ENCODE measurements around the gene TLE5.

Gene TLE5, protein sequence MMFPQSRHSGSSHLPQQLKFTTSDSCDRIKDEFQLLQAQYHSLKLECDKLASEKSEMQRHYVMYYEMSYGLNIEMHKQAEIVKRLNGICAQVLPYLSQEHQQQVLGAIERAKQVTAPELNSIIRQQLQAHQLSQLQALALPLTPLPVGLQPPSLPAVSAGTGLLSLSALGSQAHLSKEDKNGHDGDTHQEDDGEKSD

DNA sequence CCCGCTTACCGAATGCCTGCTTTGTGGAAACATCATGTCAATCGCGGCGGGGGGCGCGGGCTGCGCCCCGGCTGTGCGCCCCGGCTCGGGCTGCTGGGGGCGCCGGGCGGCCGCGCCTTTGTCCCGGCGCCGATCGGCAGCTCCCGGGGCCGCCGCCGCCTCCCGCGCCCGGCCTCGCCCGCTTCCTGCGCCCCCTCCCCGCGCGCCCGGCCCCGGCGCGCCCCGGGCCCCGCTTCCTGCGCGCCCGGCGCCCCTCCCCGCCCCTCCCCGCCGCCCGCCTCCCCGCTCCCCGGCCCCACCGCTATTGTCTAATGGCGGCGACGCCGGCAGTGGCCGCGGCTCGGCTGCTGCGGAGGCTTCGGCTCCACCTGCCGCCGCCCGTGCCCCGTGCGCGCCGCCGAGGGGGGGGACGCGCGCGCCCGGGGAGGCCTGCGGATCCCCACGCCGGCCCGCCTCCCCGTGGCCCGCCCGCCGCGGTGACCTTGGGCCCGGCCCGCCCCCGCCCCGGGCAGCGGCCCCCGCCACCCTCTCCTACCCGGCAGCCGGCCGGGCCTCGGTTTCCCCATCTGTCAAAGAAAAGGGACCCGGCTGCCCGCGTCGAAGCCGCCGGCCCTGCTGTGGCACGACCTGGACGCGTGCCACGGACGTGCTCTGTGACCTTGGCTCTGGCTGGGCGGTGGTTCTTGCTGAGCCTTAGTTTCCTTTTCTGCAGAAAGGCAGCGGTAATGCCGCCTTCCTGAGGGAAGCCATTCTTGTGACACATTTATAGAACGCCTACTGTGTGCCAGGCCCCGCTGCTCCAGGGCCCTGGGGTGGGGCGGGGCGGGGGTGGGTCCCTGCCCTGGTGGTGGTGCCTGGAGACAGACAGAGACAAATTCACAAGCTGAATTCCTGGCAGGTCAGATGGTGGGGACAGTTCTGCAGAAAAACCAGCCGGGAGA, at the start of gene TLE5:
Gene TLE5 (minus strand): TSS at position 331 of the 941 bp plus-strand sequence. CDS start 295 bp downstream, at position 36.
- no peak for DNase-seq (ENCODE audit: low spot score)

DNA sequence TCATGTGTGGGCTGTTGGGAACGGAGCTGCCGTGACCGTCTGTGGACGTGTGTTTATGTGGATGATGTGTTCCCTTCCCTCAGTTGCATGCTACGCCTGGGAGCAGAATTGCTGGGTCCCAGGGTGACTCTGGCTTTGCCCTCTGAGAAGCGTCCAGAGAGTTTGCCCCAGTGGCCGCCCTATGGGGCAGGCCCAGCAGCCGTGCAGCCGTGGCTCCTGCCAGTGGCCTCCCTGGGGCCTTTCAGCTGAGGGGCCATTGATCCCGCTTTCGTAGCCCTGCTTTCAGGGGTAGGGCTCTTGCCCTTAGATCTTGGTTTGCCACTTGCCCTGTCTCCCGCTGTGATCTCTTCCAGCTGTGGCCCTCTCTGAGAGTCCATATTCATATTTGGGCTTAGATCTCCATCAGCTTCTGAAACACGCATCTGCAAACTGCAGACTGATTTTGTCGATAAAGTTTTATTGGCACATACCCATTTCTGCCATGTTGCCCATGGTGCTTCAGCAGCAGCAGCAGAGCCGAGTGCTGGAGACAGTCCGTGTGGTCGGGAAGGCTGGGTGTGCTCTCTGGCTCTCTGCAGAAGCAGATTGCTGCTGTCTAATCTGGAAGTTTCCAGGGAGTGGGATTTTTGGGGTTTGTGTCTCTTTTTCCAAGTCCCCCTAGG, 49.4 kb upstream of the TLE5 start:
- no peak for DNase-seq (ENCODE audit: low spot score)

DNA sequence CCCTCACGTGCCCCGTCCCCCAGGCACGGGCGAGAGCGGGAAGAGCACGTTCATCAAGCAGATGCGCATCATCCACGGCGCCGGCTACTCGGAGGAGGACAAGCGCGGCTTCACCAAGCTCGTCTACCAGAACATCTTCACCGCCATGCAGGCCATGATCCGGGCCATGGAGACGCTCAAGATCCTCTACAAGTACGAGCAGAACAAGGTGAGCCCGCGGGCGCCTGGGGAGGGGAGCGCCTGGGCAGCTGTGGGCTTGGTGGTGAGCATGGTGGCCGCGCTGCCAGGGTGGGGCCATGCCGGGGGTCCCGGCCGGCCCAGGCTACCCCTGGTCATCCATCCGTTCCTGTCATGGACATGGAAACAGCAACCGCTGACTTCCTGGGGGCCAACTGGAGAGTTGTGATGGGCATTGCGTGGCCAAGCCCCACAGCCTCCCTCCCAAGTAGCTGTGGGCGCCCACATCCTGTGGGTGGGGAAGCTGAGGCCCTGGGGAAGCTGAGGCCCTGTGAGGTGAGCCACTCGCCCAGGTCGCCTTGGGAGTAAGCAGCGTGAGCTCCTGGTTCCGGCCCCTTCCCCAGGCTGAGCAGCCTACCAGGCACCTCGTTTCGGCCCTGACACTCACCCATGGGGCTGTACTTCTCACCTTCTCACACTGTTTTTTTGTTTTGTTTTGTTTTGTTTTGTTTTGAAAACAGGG, 48.0 kb upstream of the TLE5 start:
- DNase-seq (ENCODE audit: low spot score) = no peak

DNA sequence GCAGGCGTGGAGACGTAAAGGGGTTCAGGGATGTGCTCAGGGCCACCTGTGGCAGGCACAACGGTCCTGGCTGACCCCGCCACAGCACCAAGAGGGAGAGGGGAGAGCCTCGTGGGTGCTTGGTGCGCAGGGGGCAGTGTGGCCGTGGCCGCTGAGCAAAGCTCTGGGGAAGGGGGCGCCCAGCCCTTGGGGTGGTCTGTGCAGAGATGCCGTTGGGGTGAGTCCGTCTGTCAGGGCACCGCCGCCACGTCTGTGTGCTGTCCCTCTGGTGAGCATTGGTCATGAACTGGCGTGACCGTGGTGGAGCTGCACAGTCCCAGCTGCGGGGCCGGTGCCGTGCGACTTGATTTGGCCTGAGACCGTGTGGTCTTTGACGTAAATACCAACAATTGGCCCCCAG, 47.2 kb upstream of the TLE5 start:
- DNase-seq (ENCODE audit: low spot score) = no peak

DNA sequence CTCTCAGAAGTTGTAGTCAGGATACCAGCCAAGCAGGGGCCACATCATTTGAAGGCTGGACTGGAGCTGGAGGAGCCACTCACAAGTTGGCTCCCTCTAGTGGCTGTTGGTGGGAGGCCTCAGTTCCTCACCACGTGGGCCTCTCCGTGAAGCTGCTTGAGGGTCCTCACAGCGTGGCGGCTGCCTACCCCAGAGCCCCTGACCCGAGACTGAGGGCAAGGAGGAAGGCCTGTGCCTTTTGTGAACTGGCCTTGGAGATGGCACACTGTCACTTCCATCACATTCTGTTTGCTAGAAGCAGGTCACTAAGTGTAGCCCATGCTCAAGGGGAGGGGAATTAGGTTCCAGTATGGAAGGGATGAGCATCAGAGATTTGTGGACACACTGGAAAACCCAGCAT, 46.5 kb upstream of the TLE5 start:
- DNase-seq (ENCODE audit: low spot score) = no peak

DNA sequence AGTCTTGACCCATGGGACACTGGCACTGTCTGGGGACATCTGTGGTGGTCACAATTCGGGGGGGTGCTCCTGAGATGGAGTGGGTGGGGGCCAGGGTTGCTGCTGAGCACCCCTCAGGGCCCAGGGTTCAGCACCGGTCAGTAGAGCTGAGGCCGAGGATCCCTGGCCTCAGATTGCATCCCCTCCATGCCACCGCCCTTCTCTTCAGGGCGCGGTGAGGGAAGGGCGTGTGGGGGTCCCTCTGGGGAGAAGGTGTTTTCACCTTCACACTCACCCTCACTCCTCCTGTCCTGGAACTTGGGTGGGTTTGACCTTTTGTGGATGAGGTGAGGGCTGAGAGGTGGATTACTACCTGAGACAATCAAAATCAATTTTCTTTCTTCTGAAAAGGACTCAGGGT, 45.4 kb upstream of the TLE5 start:
- no peak for DNase-seq (ENCODE audit: low spot score)

DNA sequence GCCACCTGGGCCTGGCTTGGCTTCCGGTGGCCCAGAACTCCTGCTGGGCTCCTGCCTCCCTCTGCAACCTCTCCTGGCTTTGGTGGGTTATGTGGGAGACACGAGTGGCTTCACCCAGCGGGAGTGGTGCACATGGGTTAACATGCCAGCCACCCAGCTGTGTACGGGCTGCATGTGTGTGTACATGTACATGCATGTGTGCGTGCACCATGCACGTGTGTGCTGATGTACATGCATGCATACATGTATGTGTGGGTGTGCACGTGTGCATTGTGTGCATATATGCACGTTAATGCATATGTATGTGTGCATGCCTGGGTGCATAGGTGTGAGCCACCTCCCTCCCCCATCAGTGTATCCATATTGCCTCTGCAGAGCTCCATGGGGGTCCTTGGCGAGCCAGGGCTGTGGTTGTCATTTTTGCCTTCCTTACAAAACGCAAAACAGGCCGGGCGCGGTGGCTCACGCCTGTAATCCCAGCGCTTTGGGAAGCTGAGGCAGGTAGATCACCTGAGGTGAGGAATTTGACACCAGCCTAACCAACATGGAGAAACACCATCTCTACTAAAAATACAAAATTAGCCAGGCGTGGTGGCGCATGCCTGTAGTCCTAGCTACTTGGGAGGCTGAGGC, 44.3 kb upstream of the TLE5 start:
- DNase-seq (ENCODE audit: low spot score) = no peak

DNA sequence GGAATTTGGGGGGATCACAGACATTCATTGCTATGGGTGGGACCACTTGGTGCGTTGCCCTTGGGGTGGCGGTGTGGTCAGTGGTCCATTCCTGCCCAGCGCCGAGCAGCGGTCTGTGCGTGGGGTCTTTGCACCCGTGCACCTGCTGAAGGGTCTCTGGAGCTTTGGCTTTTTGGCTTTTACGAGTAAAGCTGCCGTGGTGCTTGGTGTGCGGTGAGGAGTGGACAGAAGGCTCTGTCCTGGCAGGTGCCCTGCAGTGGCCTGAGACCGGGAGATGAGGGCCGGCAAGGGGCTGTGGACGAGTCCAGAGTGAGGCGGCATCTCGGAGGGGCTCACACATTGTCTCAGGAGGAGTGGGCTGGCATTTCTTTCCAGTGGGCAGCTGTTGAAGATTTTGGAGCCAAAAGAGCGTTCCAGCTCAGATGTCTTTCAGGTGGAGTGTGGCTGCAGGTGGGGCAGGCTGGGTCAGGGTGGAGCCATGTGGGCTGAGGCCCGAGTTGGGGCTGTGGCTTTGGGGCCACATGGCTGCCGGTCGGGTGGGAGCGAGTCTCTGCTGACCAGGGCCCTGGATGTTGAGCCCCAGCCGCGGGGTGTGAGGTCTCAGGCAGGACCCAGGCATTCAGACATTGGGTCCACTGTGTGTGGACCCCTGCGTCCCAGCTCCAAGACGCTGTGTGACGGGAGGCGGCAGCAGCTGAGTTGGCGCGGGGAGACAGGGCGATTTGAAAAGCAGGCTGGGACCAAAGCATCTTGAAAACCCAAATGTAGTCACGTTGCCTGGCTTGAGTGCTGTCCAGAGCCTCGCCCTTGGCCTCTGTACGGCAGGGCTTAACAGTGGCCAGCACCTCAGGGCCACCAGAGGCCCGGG, 43.6 kb upstream of the TLE5 start:
- DNase-seq (ENCODE audit: low spot score) = no peak

DNA sequence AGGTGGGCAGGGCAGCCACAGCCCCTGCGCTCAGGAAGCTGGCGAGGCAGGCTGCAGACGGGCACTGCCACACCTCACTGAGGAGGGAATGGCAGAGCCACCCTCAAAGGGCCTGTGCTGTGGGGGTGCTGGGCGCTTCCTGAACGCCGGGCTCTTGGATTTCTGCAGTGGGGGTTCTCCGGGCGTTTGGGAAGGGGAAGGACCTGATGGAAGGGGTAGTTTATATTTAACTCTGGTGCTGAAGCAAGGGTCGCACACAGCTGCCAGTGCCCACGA, 42.4 kb upstream of the TLE5 start:
- DNase-seq (ENCODE audit: low spot score) = no peak

DNA sequence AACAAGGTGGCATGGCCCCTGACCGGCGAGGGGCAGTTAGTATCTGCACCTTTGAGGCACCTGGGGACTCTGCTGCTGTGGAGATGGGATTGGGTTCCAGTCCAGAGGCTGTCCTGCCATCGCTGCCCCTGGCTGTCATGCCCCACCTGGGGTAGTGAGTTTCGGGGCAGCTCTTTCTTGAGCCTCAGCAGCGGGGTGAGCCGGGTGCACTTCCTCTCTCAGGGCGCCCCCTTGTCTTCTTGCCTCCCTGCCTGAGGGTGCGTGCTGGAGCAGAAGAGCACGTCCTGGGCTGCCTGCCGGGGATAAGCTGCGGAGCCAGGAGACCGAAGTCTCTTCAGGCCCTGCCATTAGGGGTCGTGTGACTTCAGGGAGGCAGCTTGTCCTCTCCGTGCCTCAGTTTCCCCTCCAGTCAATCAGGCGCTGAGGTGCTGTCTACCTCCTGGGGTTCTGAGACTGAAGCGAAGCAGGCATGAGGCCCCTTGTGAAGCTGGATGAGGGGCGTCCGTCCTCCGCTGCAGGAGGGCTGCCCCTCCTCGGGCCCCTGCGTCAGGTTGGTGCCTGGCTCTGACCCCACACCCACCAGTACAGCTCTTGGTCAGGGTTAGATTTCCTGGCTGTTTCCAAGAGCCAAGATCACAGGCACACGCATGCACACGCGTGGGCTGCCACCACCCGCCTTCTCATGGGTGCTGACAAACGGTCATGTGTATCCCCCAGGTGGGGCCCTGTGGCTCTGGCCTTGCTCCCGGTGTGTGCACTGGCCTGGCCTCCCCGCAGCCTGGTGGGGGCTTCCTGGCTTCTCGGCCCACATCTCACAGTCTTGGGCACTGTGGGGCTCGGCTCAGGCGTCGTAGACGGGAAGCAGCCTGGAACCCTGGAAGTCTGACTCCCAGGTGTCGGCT, 40.2 kb upstream of the TLE5 start:
- DNase-seq (ENCODE audit: low spot score) = no peak

DNA sequence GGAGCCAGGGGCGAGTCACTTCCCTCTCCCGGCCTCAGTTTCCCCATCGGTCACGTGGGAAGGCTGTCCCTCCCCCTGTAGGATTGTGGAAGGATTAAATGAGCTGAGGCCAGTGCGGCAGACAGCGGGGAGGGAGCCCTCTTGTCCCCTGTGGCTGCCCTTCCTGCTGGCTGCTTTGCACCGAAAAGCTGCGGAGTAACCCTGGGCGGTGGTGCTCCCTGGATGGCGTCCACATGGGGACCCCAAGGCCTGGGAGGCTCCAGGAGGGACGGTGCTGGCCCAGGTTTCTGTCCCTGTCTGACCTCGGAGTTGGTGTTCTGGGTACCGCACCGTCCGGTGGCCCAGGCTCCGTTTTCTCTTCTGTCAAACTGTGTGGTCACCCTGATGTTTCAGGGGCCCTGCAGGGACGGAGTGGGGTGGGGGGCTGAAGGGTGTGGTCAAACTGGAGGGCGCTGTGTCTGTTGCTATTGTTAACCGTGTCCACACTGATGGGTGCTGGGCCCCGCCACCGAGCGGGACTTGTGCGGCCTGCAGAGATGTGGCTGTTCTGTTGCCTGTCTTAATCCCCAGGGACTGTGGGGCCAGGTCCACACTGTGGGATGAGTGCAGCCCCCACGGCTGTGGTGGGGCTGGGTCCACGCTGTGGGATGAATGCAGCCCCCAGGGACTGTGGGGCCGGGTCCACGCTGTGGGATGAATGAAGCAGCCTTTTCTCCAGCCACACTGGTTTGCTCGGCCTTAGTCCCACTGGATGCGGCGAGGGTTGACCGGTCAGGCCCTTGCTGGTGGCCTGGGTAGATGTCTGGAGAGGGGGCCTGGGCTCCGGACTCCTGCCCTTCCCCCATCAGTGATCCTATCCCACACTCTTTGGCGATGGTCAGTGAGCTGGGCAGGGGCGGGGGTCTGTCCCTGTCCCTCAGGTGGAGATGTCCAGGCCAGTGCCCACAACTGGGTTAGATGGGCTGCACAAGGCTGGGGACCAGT, 38.7 kb upstream of the TLE5 start:
- DNase-seq (ENCODE audit: low spot score) = no peak

DNA sequence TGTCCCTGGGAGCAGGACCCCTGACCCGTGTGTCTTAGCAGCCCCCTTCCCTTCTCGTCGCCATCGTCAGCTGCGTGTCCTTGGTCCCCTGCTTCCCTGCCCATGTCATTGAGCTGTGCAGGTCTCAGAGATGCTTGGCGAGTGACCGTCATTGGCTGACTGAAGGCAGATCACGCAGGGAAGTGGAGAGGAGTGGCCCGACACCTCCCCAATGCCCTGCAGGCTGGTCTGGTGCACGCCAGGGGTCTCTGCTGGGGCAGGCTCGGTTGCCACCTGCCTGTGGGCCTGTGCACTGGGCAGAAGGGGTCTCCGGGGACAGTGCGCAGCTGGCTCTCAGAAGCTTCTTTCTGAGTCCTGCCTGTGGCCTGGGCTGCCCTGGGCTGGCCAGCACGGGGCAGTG, 38.0 kb upstream of the TLE5 start:
- DNase-seq (ENCODE audit: low spot score) = no peak

DNA sequence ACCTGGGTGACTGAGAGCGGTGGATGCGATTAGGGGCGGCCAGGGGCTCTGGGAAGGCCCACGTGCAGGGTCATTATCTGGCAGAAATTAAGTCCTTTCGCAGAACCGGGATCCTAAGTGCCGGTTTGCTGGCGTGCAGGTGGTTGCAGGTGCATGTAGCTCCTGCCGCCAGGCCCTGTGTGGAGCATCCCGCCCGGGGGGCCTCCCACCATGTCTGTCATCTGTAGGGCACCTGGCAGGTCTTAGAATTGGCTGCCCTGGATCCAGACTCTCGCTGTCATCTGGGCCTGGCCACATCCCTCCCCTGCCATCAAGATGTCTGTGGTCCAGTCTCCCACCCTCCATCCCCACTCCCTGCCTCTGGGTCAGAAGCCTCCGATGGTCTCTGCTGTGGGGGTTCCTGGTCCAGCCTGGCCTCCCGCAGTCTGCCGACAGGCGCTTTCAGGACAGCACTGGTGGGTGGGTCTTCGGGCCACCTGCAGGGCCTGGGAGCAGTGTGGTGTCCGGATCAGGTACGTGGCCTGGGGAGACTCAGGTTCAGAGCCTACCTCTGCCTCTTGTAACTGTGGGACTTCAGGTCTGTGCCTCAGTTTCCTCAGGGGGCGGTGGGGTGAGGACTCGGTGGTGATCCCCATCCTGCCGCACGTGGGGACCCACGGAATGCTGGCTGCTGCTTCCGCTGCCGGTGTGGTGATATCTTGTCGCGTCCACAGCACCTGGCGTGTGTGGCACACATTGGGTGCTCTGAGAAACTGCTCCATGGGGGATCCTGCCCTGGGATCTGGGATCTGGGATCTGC, 37.3 kb upstream of the TLE5 start:
- no peak for DNase-seq (ENCODE audit: low spot score)

DNA sequence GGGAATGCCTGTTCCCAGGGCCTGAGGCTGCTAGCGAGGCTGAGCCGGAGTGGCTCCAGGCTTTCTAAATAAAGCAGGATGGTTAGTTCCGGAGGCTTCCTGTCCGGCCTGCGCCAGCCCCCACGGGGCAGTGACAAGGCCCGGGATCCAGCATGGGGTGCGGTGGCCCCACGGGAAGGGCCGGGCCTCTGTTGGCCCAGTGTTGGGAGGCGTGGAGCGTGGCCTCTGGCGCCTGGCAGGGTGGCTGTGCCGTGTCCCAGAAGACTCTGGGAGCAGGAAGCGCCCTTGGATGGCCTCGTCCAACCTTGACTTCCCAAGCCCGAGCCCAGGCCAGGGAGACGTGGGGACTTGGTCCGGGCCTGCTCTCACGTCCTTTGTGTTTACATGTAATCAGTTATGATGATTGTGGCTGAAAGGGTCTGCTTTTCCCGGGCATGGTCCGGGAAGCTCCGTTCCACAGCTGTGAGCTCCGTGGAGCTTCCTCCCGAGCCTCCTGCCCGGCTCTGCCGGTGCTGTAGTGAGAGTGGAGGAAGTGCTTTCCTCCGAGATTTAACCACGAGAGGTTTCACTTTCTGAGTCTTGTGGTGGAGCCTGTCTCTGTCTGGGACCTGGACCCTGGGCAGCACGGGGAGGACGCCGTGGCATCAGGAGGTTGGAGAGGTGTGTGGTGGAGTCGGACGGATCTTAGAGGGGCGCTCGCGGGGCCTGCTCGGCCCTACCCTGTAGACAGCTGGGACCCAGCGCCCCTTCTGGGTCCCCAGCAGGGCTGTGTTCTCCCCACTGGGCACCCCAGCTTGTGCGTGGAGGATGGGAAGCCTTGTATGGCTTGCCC, 36.4 kb upstream of the TLE5 start:
- DNase-seq (ENCODE audit: low spot score) = no peak

DNA sequence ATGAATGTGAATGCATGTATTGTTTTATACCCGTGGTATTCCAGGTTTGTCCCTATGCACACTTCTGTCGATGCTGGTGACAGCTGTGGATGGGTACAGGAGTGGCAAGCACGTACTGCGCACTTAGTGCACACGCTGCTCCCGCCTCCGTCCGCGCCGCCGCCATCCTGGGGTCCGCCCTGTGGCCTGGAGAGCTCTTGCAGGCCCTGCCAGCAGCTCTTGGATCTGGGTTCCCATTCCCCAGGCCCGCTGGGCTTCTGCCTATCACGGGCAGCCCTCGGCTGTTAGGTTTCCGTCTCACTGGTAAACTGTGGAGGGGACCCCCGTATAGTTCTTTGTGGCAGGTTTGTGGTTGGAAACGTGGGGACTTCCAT, 35.8 kb upstream of the TLE5 start:
- no peak for DNase-seq (ENCODE audit: low spot score)

DNA sequence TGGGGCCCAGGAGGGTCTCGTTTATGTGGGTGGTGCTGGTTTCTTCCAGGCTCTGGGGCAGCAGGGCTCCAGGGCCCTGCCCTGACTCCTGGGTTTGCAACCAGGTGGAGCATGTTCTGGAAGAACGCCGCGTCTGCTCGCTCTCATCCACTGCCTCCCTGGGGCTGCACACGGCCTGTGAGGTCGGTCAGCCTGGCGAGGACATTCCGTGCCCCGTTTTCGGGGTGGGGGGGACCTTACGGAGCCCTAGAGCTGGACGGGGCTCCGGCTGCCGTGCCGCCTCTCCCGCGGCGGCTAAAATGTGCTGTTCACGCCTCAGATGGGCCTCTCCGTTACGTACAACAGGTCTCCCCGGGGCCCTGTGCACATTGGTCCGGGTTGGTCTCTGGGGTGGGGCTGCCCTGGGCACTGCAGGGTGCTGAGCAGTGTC, 35.2 kb upstream of the TLE5 start:
- DNase-seq (ENCODE audit: low spot score) = no peak

DNA sequence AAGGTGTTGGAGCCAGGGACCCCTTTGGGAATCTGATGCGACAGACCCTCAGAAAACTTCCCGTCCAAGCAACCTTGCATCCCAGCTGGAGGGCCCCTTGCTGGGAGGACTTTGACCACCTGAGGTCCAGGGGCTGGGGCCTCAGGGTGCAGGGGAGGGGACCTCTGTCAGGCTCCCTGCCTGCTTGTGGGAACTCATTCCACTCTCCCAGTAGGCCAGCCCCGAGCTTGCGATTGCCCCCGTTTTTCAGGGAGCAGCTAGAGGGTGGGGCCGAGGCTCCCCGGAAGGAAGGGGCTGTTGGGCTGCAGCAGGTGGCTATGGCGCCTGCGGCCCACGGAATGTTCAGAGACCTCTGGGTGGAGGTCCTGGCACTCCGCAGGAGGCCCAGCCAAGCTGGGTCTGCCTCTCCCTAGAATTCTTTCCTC, 34.6 kb upstream of the TLE5 start:
- no peak for DNase-seq (ENCODE audit: low spot score)
